ENCODE data around the gene USP13. TPM values are rescaled to one million over a fixed set of nuclear protein-coding genes. Genes with fewer than 3 reads are reported as not detected.

USP13 gene
- total RNA-seq, 1 experiment from 2014 or later, result 27.8 TPM

DNA sequence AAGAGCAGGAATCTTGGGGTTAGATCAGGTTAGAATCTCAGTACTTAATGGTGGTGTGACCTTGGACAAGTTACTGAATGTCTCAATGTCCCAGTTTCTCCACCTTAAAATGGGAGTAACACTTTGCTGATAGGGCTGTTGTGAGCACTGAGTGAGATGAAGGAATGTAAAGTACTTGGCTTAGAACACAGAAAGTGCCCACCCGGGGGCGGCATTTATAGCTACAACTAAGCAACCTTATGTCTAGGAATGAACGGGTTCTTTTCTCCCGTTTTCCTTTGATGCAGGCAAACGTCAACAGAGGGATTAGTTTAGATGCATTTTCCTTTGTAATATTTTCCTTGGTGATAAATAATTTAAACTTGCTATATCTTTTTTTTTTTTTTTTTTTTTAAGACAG, 176.6 kb downstream of the USP13 start:
- POLR2A ChIA-PET, result no interaction called here
- CTCF ChIA-PET, result interaction anchor here (0.7 kb wide), 1 partner anchor 167 kb away, joined by 9 read pairs; no protein-coding TSS in a partner anchor
- Histone ChIP-seq H3K36me3 (ENCODE audit: control insufficient read depth, insufficient read depth, low read length) (no peaks in the 10 kb centered on the region), H3K4me1 (ENCODE audit: control insufficient read depth, insufficient read depth, low read length) (no peaks in the 10 kb centered on the region), H3K4me3 (ENCODE audit: low read depth in 2 of 2, low read length in 2 of 2) (no peak overlapping the region), H3K27me3 (ENCODE audit: control insufficient read depth, insufficient read depth, low read length) (peaks cover 2% of the 10 kb centered on the region; the same call in 1 of the 2 replicates), H3K9me3 (ENCODE audit: control insufficient read depth, insufficient read depth, low read depth, low read length) (no peaks in the 10 kb centered on the region), H3K27ac (ENCODE audit: low read length) (no peak overlapping the region)
- ATAC-seq (no peak), DNase-seq (ENCODE audit: low read depth, low spot score) (no peak)
- in situ Hi-C loops (cut with HindIII; ENCODE audit: low pct_unique_long_range_greater_than_20kb, low sequenced_read_pairs), result no loop called here
- intact Hi-C loops (cut with micrococcal nuclease; ENCODE audit: unreplicated experiment), result no loop called here
- no TSS peak for BruUV-seq (replicated peaks)
- TF ChIP-seq, protein P1, sequence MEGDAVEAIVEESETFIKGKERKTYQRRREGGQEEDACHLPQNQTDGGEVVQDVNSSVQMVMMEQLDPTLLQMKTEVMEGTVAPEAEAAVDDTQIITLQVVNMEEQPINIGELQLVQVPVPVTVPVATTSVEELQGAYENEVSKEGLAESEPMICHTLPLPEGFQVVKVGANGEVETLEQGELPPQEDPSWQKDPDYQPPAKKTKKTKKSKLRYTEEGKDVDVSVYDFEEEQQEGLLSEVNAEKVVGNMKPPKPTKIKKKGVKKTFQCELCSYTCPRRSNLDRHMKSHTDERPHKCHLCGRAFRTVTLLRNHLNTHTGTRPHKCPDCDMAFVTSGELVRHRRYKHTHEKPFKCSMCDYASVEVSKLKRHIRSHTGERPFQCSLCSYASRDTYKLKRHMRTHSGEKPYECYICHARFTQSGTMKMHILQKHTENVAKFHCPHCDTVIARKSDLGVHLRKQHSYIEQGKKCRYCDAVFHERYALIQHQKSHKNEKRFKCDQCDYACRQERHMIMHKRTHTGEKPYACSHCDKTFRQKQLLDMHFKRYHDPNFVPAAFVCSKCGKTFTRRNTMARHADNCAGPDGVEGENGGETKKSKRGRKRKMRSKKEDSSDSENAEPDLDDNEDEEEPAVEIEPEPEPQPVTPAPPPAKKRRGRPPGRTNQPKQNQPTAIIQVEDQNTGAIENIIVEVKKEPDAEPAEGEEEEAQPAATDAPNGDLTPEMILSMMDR (IDR thresholded peaks at IDR 0.05), result peak; percentile 6; the same call in 1 of the 2 replicates
- TF ChIP-seq POLR2AphosphoS5 (IDR thresholded peaks at IDR 0.05; ENCODE audit: low read depth, low read length), result no peak
- TF ChIP-seq TCF7L2 (IDR thresholded peaks at IDR 0.05; ENCODE audit: low read depth, low read length), result no peak
- TF ChIP-seq SIN3A (IDR thresholded peaks at IDR 0.05; ENCODE audit: borderline replicate concordance, insufficient read depth, low read depth, low read length), result no peak
- TF ChIP-seq, protein P2, sequence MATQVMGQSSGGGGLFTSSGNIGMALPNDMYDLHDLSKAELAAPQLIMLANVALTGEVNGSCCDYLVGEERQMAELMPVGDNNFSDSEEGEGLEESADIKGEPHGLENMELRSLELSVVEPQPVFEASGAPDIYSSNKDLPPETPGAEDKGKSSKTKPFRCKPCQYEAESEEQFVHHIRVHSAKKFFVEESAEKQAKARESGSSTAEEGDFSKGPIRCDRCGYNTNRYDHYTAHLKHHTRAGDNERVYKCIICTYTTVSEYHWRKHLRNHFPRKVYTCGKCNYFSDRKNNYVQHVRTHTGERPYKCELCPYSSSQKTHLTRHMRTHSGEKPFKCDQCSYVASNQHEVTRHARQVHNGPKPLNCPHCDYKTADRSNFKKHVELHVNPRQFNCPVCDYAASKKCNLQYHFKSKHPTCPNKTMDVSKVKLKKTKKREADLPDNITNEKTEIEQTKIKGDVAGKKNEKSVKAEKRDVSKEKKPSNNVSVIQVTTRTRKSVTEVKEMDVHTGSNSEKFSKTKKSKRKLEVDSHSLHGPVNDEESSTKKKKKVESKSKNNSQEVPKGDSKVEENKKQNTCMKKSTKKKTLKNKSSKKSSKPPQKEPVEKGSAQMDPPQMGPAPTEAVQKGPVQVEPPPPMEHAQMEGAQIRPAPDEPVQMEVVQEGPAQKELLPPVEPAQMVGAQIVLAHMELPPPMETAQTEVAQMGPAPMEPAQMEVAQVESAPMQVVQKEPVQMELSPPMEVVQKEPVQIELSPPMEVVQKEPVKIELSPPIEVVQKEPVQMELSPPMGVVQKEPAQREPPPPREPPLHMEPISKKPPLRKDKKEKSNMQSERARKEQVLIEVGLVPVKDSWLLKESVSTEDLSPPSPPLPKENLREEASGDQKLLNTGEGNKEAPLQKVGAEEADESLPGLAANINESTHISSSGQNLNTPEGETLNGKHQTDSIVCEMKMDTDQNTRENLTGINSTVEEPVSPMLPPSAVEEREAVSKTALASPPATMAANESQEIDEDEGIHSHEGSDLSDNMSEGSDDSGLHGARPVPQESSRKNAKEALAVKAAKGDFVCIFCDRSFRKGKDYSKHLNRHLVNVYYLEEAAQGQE (IDR thresholded peaks at IDR 0.05; ENCODE audit: insufficient read depth in 1 of 2, low read depth in 2 of 2, low read length in 1 of 2), result no peak

DNA sequence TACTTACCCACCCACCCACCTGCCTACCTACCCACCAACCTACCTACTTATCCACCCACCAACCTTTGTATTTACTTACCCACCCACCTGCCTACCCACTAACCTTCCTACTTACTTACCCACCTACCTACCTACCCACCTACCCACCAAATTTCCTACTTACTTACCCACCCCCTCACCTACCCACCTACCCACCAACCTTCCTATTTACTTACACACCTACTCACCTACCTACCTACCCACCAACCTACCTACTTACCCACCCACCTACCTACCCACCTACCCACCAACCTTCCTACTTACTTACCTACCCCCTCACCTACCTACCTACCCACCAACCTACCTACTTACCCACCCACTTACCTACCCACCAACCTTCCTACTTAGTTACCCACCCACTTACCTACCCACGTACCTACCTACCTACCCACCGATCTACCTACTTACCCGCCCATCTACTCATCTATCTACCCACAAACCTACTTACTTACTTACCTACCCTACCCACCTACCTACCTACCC, 179.6 kb downstream of the USP13 start:
- no peak for ATAC-seq
- Histone ChIP-seq H3K9me3 (ENCODE audit: control insufficient read depth, insufficient read depth, low read depth, low read length) (no peaks in the 10 kb centered on the region), H3K4me1 (ENCODE audit: control insufficient read depth, insufficient read depth, low read length) (no peaks in the 10 kb centered on the region), H3K4me3 (ENCODE audit: low read depth in 2 of 2, low read length in 2 of 2) (no peak overlapping the region), H3K27me3 (ENCODE audit: control insufficient read depth, insufficient read depth, low read length) (no peaks in the 10 kb centered on the region), H3K36me3 (ENCODE audit: control insufficient read depth, insufficient read depth, low read length) (no peaks in the 10 kb centered on the region), H3K27ac (ENCODE audit: low read length) (no peak overlapping the region)
- no peak for DNase-seq (ENCODE audit: low read depth, low spot score)
- TF ChIP-seq, protein P1 (IDR thresholded peaks at IDR 0.05), result no peak
- TF ChIP-seq, protein P2 (IDR thresholded peaks at IDR 0.05; ENCODE audit: insufficient read depth in 1 of 2, low read depth in 2 of 2, low read length in 1 of 2), result no peak
- TF ChIP-seq SIN3A (IDR thresholded peaks at IDR 0.05; ENCODE audit: borderline replicate concordance, insufficient read depth, low read depth, low read length), result no peak
- no peak for TF ChIP-seq POLR2AphosphoS5 (IDR thresholded peaks at IDR 0.05; ENCODE audit: low read depth, low read length)
- no peak for TF ChIP-seq TCF7L2 (IDR thresholded peaks at IDR 0.05; ENCODE audit: low read depth, low read length)
- ChIA-PET POLR2A (no interaction called here), CTCF (interaction anchor here (0.7 kb wide), 2 partner anchors 21 to 58 kb away, joined by 3 to 5 read pairs; no protein-coding TSS in a partner anchor)
- intact Hi-C loops (cut with micrococcal nuclease; ENCODE audit: unreplicated experiment) (no loop called here), in situ Hi-C loops (cut with HindIII; ENCODE audit: low pct_unique_long_range_greater_than_20kb, low sequenced_read_pairs) (no loop called here)
- no TSS peak for BruUV-seq (replicated peaks)
